ENCODE results near the gene DCHS1.
"Not testable (repeated sequence)": the region's sequence is repeated elsewhere in the genome, so short reads cannot be mapped to it uniquely, and the experiment has no call there.

DCHS1 gene, protein sequence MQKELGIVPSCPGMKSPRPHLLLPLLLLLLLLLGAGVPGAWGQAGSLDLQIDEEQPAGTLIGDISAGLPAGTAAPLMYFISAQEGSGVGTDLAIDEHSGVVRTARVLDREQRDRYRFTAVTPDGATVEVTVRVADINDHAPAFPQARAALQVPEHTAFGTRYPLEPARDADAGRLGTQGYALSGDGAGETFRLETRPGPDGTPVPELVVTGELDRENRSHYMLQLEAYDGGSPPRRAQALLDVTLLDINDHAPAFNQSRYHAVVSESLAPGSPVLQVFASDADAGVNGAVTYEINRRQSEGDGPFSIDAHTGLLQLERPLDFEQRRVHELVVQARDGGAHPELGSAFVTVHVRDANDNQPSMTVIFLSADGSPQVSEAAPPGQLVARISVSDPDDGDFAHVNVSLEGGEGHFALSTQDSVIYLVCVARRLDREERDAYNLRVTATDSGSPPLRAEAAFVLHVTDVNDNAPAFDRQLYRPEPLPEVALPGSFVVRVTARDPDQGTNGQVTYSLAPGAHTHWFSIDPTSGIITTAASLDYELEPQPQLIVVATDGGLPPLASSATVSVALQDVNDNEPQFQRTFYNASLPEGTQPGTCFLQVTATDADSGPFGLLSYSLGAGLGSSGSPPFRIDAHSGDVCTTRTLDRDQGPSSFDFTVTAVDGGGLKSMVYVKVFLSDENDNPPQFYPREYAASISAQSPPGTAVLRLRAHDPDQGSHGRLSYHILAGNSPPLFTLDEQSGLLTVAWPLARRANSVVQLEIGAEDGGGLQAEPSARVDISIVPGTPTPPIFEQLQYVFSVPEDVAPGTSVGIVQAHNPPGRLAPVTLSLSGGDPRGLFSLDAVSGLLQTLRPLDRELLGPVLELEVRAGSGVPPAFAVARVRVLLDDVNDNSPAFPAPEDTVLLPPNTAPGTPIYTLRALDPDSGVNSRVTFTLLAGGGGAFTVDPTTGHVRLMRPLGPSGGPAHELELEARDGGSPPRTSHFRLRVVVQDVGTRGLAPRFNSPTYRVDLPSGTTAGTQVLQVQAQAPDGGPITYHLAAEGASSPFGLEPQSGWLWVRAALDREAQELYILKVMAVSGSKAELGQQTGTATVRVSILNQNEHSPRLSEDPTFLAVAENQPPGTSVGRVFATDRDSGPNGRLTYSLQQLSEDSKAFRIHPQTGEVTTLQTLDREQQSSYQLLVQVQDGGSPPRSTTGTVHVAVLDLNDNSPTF (N-terminal part only)

DNA sequence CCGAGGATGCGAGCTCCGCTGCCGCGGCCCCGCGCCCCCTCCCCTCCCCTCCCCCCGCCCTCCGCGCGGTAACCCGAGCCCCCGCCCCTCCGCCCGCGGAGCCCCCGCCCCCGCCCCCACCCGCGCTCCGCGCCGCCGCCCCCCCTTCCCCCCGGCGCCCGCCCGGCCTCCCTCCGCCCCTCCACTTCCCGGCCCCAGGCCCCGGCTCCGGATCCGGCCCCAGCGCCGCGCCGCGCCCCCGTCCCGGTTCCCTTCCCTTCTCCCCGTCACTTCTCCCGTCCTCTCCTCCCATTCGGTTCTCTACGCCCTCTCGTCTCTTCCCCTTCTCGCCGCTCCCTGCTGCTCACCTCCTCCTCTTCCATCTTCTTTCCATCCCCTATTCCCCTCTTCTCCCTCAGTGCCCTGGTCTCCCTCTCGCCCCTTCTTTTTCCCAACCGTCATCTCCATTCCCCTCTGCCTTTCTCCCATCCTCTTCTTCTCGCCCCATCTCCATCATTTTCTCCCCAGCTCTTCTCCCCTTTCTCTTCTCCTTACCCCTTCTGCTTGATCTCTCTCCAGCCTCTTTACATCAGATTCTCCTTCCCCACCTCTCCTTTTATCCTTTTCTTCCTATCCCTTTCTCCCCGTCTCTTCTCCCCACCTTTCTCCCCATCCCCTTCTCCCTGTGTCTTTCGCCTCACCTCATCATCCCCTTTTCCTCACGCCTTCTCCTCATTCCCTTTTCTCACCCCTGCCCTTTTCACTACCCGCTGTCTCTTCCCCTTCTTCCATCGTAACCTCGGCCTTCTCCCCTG is at the start of gene DCHS1:
DCHS1 (minus strand) TSS at position 20 of the 794 bp plus-strand sequence. CDS start 14,196 bp downstream, outside the sequence.
- peak; percentile 32 for DNase-seq (ENCODE audit: low read depth)

DNA sequence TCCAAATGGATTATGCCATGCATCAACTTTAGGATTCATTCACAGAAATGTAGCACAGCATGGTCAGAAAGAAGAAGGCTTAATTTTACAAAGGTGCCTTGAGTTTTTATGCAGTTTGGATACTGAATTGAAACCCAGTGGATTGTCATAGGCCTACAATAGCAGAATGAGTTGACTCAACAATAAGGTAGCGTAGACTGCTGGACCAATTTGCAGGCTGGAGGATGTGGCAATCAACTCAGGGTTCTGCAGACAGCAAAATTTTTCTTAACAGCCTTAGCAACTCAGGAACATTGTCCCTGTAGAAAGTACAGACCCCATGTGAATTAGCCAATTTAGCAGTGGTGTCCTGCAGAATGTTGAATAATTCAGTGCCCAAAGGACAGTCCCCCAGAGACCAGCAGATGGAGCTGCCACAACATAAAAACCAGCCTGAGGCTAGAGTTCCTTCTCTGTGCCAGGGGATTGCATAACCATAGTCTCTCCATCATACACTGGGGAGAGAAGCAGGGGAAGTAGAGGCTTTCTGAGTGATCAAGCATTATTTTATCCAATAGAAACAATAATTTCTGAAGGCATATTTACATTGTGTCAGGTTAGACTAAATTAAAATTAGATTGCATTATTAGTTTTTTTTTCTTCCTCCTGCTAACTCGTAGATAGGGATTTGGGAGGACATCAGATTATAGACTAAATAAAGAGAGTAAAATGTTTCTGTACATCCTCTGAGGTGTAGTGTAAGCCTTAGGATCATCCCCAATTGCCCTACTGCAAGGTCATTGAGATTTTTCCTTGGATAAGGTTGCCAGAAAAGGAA is 47.8 kb upstream of the DCHS1 start:
- DNase-seq (ENCODE audit: low read depth), result peak; percentile 81

DNA sequence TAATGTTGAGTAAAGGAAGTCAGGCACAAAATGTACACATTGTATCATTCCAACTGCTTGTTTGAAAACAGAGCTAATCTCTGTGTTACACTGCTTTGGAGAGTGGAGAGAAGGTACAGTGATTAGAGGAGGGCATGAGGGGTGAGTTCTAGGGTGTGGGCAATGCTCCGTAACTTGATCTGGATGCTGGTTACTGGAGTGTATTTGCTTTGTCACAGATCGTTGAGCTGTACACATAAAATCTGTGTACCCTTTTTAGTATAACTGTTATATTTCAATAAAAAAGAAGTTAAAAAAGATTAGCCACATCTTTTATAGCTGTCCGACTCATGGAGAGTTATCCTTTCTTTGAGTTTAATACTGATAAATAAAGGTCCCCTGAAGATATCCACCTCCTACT is 46.3 kb upstream of the DCHS1 start:
- DNase-seq (ENCODE audit: low read depth), result not testable (repeated sequence)

DNA sequence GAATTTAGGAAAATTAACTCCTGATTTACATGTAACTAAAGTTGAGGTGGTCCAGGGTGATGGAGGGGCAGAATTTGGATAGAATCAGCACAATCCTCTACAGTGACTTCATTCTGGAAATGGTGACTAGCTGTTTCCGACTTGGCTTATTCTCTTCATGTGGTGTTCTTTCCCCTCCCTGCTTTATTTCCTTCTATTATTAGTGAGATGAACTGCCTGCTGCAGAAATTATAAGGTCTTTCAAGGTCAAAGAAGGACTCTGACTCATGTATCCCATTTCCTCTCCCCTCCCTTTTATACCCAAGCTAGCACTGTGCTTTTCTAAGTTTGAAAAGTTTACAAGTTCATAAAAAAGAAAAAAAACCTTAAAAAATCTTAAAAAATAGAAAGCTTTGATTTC is 39.8 kb upstream of the DCHS1 start:
- peak; percentile 70 for DNase-seq (ENCODE audit: low read depth)

DNA sequence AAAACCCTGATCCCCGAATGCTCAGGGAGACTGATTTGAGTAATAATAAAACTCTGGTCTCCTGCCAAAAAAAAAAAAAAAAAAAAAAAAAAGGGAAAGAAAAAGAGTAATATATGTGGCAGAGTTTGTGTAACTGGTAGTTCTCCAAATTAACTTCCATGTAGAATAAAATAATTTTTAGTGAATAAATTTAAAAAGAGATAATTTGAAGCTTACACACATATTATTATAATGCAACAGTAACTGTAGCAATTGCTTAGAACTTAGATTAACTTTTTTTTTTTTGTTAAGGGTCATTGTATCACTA is 38.6 kb upstream of the DCHS1 start:
- DNase-seq (ENCODE audit: low read depth), result no peak

DNA sequence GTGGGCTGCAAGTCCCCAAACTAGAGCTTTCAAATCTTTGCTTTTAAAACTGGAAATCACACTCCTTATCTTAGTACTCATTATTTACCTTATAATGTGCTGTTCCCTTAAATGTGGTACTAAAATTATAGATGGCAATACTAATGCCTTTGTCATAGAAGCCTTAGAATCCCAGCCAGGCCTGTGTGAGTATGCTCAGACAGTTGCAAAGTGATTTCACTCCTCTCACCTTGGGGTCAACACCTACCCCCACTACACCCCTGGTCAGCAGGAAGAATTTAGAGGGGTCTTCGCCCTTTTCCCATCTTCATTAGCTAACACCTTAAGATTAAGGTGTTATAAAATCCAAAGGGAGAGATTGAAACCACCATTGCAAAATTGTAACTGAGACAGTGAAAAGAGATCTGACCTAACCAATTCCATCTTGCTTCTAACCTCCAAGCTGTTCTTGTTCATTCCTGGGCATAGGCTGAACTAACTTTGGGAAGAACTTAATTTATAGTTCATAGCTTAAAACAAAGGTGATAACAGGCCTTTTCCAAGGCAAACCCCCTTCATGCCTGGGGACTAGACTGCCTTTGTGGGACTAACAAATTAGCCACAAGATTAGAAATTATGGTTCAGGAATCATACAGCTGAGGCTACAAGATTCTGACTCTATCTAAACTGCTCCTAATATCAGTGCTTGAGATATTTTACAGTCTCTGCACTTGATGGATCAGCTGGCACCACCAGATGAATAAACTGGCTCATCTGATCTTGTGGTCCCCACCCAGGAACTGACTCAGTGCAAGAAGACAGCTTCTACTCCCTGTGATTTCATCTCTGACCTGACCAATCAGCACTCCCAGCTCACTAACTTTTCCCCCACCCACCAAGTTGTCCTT is 38.0 kb upstream of the DCHS1 start:
- DNase-seq (ENCODE audit: low read depth), result peak; percentile 94

DNA sequence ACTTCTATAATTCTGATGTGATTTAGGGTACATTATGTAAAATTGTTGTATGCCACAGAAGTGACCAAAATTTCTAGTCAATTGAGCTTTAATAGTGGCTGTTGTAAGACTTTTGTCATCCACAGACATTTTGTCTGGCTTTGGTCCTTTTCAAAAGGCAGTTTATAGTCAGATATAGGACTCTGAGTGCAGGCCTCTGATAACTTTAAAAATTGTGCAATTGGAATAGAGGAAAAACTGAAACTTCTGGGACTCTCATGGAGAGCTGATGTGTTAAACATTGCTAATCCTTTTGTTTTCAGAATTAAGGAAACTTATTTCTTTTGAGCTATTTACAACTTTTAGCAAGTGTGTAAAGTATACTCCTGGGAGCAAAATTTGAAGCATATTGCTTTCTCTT is 36.5 kb upstream of the DCHS1 start:
- DNase-seq (ENCODE audit: low read depth), result no peak

DNA sequence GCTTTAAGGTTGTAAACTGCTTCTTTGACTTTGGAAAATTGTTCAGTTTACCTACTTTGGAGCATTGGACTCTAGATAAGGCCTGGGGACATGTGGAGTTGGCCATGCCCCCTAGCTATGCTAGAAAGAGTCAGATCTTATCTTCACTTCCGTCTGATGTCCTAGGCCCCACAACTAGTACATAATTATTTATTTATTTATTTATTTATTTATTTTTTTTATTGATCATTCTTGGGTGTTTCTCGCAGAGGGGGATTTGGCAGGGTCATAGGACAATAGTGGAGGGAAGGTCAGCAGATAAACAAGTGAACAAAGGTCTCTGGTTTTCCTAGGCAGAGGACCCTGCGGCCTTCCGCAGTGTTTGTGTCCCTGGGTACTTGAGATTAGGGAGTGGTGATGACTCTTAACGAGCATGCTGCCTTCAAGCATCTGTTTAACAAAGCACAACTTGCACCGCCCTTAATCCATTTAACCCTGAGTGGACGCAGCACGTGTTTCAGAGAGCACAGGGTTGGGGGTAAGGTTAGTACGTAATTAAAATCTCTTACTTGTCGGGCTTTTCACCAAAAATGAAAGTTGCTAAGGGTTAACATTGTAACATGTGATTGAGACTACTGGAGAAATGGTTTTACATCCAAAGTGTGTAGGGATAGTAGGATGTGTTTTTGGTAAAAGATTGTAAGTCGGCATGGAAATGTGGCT is 35.0 kb upstream of the DCHS1 start:
- not testable (repeated sequence) for DNase-seq (ENCODE audit: low read depth)

DNA sequence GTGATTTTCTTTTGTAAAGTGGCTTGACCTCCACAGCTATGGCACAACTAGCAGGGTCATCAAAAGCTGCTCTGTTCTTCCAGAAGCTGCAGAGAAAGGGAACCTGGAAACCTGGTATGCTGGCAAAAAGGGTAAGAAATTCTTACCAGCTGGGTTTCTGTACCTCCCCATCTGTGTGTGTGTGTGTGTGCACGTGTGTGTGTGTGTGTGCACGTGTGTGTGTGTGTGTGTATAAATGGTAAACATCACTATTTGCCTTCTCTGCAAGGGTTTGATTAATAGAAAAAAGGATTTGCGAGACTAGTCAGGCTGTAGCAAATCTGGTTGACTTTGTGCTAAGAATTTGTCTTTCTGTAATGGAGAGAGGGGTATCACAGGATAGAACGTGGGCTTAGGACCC is 32.3 kb upstream of the DCHS1 start:
- DNase-seq (ENCODE audit: low read depth), result no peak

DNA sequence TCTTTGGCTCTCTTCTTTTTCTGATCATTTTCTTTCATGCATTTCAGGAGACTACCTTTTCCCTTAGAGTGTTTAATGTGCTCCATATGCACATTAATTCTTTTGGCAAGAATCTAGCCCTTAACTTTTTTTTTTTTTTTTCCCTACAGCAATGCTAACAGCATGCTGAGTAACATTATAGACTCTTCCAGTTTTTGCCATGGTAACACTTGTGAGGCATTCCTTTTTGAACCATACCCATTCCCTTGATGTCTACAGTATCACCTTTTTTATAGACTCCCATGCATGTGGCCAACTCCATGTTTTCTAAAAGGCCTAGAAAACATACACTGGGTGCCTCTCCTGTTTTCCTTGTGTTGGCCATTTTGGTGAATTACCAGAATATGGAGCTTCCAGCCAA is 30.4 kb upstream of the DCHS1 start:
- no peak for DNase-seq (ENCODE audit: low read depth)

DNA sequence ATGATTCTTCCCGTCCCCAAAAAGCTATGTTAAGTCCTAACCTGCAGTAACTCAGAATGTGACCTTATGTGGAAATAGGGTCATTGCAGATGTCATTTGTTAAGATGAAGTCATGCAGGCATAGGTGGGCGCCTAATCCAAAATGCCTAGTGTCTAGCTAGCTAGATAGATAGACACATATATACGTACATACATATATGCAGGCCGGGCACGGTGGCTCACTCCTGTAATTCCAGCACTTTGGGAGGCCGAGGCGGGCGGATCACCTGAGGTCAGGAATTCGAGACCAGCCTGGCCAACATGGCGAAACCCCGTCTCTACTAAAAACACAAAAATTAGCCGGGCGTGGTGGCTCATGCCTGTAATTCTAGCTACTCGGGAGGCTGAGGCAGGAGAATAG is 28.5 kb upstream of the DCHS1 start:
- not testable (repeated sequence) for DNase-seq (ENCODE audit: low read depth)

DNA sequence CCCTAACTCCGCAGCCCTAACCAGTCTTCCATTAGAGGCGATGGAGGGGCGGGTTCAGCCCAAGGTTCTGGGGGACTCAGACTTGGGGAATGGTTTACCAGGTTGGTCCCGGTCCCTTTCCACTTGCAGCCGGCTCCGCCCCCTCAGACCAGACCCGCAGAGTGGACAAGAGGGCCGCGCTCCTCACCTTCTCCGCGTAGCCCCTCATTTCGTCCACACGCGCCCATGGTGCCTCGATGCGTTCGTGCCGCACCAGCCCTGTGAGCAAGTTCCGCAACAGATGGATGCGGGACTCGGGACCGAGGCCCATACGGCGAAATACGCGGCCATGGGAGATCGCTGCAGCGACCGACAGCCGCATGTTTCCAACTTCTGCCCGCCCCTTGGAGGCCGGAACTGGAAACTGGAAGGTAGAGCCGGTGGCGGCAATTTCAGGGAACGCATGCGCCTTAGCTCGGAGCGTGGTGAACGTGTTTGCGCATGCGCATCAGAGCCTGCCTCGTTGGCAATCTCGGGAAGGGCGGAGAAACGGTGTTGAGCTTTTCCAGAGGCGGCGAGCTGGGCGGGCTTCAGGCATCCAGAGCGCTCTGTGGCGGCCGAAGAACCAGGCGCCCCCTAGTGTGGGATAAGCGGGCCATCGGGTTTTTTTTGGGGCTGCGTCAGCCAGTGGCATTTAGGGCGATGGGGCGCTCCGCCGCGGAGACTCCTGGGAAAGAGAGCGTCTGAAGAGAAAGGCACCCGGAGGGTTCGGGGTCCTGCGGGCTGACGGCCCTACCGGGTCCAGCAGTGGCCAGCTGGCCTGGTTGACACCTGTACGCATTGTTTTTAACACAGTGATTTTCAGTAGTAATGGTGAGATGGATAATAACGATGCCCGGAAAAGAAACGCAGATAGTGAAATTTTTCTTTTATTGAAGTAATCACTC is 27.6 kb upstream of the DCHS1 start, which contains the start of gene MRPL17:
MRPL17 (minus strand) TSS at position 405 of the 926 bp plus-strand sequence; CDS start at position 361, 44 bp downstream.
- DNase-seq (ENCODE audit: low read depth), result peak; percentile 99

DNA sequence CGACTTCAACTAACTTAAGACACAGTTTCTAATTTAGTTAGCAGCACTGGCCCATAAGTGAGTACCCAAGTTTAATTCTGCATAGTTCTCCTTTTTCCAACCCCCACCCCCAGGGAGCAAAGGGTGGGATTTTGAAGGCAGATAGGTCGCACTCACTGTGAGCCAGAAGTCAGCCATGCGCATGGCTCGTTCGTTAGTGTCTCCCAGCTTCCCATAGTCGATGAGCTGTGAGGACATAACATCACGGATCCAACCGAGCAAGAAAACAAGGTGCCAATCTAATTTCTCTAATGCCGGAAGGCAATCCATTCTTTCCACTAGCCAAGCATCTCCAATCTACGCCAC is 27.0 kb upstream of the DCHS1 start:
- no peak for DNase-seq (ENCODE audit: low read depth)

DNA sequence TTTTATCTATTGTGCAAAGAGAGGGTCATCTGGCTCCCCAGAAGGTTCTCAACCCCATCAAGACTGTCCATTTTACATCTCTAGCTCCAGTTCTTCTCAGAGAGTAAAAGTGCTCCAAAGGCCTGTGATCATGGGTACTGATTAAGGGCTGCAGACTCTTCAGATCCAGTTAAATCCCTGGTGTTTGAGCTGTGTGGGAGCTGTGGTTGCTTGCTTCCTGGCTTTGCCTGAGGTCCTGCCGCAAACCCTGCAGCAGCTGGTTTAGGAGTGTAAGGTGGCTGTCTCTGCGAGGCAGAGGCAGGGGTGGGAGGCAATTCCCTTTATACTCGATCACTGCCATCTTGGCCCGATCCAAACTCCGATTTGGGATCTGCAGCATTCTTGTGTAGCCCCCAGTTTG is 26.3 kb upstream of the DCHS1 start:
- peak; percentile 22 for DNase-seq (ENCODE audit: low read depth)

DNA sequence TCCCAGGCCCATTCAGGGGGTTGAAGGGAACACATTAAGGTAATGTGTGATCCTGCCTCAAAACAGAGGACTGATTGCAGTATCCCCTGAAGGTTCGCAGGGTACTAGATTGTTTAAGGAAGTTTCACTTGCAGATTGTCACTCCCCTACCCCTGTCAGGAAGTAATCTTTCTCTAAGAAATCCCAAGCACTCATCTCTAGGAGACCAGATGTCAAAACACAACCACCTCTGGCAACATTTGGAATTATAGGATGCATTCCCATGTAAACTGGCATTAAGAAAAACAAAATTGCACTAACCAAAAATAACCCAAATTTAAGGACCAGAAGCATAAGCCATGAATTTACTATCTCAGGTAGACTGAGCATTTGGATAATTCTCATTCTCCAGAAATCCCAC is 25.9 kb upstream of the DCHS1 start:
- DNase-seq (ENCODE audit: low read depth), result no peak

DNA sequence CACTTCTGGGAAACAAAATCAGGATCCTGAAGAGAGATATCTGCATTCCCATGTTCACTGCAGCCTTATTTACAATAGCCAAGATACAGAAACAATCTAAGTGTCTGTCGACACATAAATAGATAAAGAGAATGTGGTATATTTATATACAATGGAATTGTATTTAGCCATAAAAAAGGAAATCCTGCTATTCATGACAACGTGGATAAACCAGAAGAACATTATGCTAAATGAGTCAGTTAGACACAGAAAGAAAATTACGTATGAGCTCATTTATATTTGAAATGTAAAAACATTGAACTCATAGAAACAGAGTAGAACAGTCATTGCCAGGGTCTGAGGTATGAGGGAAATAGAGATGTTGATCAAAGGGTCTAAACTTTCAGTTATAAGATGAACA is 21.4 kb upstream of the DCHS1 start:
- no peak for DNase-seq (ENCODE audit: low read depth)

DNA sequence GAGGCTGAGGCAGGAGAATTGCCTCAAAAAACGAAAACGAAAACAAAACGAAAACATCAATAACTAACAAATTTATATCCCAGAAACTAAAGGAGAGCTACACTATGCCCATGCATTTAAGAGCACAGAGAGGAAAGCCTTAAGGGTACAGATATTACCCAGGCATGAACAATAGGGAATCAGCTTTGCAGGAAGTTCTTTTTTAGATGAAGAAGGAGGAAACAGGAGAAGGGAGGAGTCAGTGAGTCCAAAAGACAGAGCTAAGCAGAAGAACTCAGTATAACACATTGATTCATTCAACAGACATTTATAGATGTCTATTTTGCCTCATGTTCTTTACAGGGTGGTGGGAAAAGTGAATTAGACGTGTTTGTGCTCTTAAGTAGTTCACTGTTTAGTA is 19.3 kb upstream of the DCHS1 start:
- no peak for DNase-seq (ENCODE audit: low read depth)

DNA sequence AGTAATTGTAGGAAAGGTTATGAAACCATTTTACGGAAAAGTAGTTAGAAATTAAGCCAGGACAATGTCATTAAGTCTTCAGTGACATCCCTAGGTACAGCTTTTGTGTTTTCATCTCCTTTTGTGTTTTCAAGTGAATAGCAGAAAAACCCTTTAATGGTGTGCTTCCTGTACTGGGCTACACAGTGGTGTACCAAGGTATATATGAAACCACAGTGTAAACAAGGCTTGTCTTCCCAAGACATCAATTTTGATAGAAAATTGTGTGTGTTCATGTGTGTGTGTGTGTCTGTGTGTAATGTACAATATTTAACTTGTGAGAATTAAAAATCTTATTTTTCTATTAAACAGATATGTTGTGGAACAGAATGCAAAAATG is 18.6 kb upstream of the DCHS1 start:
- DNase-seq (ENCODE audit: low read depth), result no peak

All from ELR (cell line).